SKM-1 treated with dmso at 0.1 percent for 144 hours (cell line): ENCODE measurements around the gene PPP2R2C.

Source experiments
- DNase-seq: peaks from one replicate; lab custom pipeline; 2025; ENCODE audit not compliant: unreplicated experiment; lab: John Stamatoyannopoulos, UW

The PPP2R2C gene

GRCh38 chr4:6469898-6470501 lies 2.4 kb downstream of the PPP2R2C start:
- DNase-seq: no peak

- DNase-seq: no peak
Observed at GRCh38 chr4:6469144-6469543, 3.3 kb downstream of the PPP2R2C start.

GRCh38 chr4:6468376-6468775 lies 4.0 kb downstream of the PPP2R2C start:
- DNase-seq: no peak

- no peak for DNase-seq
Observed at GRCh38 chr4:6467600-6467999, 4.8 kb downstream of the PPP2R2C start.

- DNase-seq: no peak
Observed at GRCh38 chr4:6466756-6467381, 5.5 kb downstream of the PPP2R2C start.

- DNase-seq: no peak
Observed at GRCh38 chr4:6465955-6466354, 6.5 kb downstream of the PPP2R2C start.

- no peak for DNase-seq
Observed at GRCh38 chr4:6464842-6465588, 7.4 kb downstream of the PPP2R2C start.

- DNase-seq: no peak
Observed at GRCh38 chr4:6463311-6464289, 8.8 kb downstream of the PPP2R2C start.

GRCh38 chr4:6461301-6462165 lies 10.9 kb downstream of the PPP2R2C start:
- DNase-seq: no peak

- no peak for DNase-seq
Observed at GRCh38 chr4:6460876-6461275, 11.5 kb downstream of the PPP2R2C start.

GRCh38 chr4:6458528-6458927 lies 13.9 kb downstream of the PPP2R2C start:
- no peak for DNase-seq

- no peak for DNase-seq
Observed at GRCh38 chr4:6456450-6456849, 16.0 kb downstream of the PPP2R2C start.

- DNase-seq: no peak
Observed at GRCh38 chr4:6454112-6454910, 18.1 kb downstream of the PPP2R2C start.

- no peak for DNase-seq
Observed at GRCh38 chr4:6453688-6453990, 18.8 kb downstream of the PPP2R2C start.

- no peak for DNase-seq
Observed at GRCh38 chr4:6452897-6453687, 19.3 kb downstream of the PPP2R2C start.

GRCh38 chr4:6452116-6452896 lies 20.1 kb downstream of the PPP2R2C start:
- no peak for DNase-seq

- DNase-seq: no peak
Observed at GRCh38 chr4:6451309-6451708, 21.1 kb downstream of the PPP2R2C start.

GRCh38 chr4:6450709-6451108 lies 21.7 kb downstream of the PPP2R2C start:
- no peak for DNase-seq
